HEK293T (cell line): ENCODE results near the gene TCF12.

Source experiments
- CTCF ChIA-PET: fragments of 350-600 bp; formaldehyde crosslinking; extraction: SDS; loops from one replicate; lab custom pipeline; 2021; ENCODE audit warnings: antibody characterized with exemption, inconsistent platforms; lab: Yijun Ruan, JAX
- POLR2A ChIA-PET: fragments of 350-600 bp; formaldehyde crosslinking; extraction: SDS; loops from one replicate; lab custom pipeline; 2020; ENCODE audit warnings: antibody characterized with exemption, inconsistent platforms; lab: Yijun Ruan, JAX
- DNase-seq: peaks from one replicate; pipeline ENCODE4 v3.0.0; 2012; ENCODE audit warnings: mixed read lengths; ENCODE audit errors: extremely low spot score
- ARNT ChIP-seq: fragments of 450-650 bp; IDR thresholded peaks from 2 replicates; pipeline ENCODE4 v1.6.1; 2017; ENCODE audit warnings: mild to moderate bottlenecking
- BHLHE40 ChIP-seq: fragments of 450-650 bp; IDR thresholded peaks from 2 replicates; pipeline ENCODE4 v1.6.1; 2016; ENCODE audit warnings: mild to moderate bottlenecking, moderate library complexity, borderline replicate concordance
- CTBP1 ChIP-seq: fragments of 450-650 bp; IDR thresholded peaks from 2 replicates; pipeline ENCODE4 v1.6.1; 2016; ENCODE audit warnings: borderline replicate concordance
- ELF4 ChIP-seq: fragments of 450-650 bp; IDR thresholded peaks from 2 replicates; pipeline ENCODE4 v1.6.1; 2017; ENCODE audit warnings: antibody characterized with exemption
- FOXA1 ChIP-seq: fragments of 450-650 bp; IDR thresholded peaks from 2 replicates; pipeline ENCODE4 v1.6.1; 2016; ENCODE audit warnings: mild to moderate bottlenecking
- FOXK2 ChIP-seq: fragments of 450-650 bp; IDR thresholded peaks from 2 replicates; pipeline ENCODE4 v1.6.1; 2016; ENCODE audit warnings: mild to moderate bottlenecking
- FOXM1 ChIP-seq: fragments of 450-650 bp; IDR thresholded peaks from 2 replicates; pipeline ENCODE4 v1.6.1; 2017; ENCODE audit warnings: mild to moderate bottlenecking, borderline replicate concordance
- HDGF ChIP-seq: fragments of 450-650 bp; IDR thresholded peaks from 2 replicates; pipeline ENCODE4 v1.6.1; 2017; ENCODE audit warnings: antibody characterized with exemption, borderline replicate concordance
- L3MBTL2 ChIP-seq: fragments of 450-650 bp; conservative IDR thresholded peaks from 2 replicates; pipeline ENCODE4 v1.6.1; 2016; ENCODE audit warnings: mild to moderate bottlenecking
- LEF1 ChIP-seq: fragments of 450-650 bp; IDR thresholded peaks from 2 replicates; pipeline ENCODE4 v1.6.1; 2017; ENCODE audit warnings: mild to moderate bottlenecking, borderline replicate concordance
- NFRKB ChIP-seq: fragments of 450-650 bp; IDR thresholded peaks from 2 replicates; pipeline ENCODE4 v1.6.1; 2016; ENCODE audit warnings: mild to moderate bottlenecking, moderate library complexity
- SP1 ChIP-seq: fragments of 450-650 bp; IDR thresholded peaks from 2 replicates; pipeline ENCODE4 v1.6.1; 2017
- SUZ12 ChIP-seq: fragments of 450-650 bp; IDR thresholded peaks from 2 replicates; pipeline ENCODE4 v1.6.1; 2016; ENCODE audit warnings: mild to moderate bottlenecking
- TARDBP ChIP-seq: fragments of 450-650 bp; IDR thresholded peaks from 2 replicates; pipeline ENCODE4 v1.6.1; 2016
- ZNF384 ChIP-seq: fragments of 450-650 bp; IDR thresholded peaks from 2 replicates; pipeline ENCODE4 v1.6.1; 2016
- TF ChIP-seq, protein P1 (sequence below): fragments of 450-650 bp; IDR thresholded peaks from 2 replicates; pipeline ENCODE4 v1.6.1; 2016

Gene TCF12

GRCh38 chr15:57323806-57324589, 405.6 kb downstream of the TCF12 start:
- peak; percentile 29 for DNase-seq
- no peak for TF ChIP-seq BHLHE40
- TF ChIP-seq ARNT: no peak
- no peak for TF ChIP-seq NFRKB
- TF ChIP-seq FOXA1: no peak
- no peak for TF ChIP-seq HDGF
- TF ChIP-seq FOXM1: no peak
- TF ChIP-seq TARDBP: no peak
- CTCF ChIA-PET: interaction anchor here (0.7 kb wide), 1 partner anchor 407 kb away, joined by 3 read pairs; no protein-coding TSS in a partner anchor
- POLR2A ChIA-PET: no interaction called here

GRCh38 chr15:57324590-57324890, 406.1 kb downstream of the TCF12 start:
- POLR2A ChIA-PET: no interaction called here
- no peak for DNase-seq

GRCh38 chr15:57324944-57325679, 406.7 kb downstream of the TCF12 start:
- CTCF ChIA-PET: no interaction called here
- no peak for DNase-seq
- POLR2A ChIA-PET: no interaction called here
- no peak for TF ChIP-seq CTBP1
- TF ChIP-seq FOXA1: no peak
- no peak for TF ChIP-seq TARDBP
- TF ChIP-seq FOXM1: no peak
- TF ChIP-seq L3MBTL2: no peak
- TF ChIP-seq BHLHE40: no peak
- TF ChIP-seq SUZ12: no peak
- no peak for TF ChIP-seq NFRKB
- no peak for TF ChIP-seq HDGF

More at GRCh38 chr15:57324590-57324890, 406.1 kb downstream of the TCF12 start:
- CTCF ChIA-PET: no interaction called here
- no peak for TF ChIP-seq CTBP1
- no peak for TF ChIP-seq FOXA1
- TF ChIP-seq FOXK2: no peak
- no peak for TF ChIP-seq LEF1
- TF ChIP-seq HDGF: no peak
- no peak for TF ChIP-seq SP1
- no peak for TF ChIP-seq SUZ12

DNA sequence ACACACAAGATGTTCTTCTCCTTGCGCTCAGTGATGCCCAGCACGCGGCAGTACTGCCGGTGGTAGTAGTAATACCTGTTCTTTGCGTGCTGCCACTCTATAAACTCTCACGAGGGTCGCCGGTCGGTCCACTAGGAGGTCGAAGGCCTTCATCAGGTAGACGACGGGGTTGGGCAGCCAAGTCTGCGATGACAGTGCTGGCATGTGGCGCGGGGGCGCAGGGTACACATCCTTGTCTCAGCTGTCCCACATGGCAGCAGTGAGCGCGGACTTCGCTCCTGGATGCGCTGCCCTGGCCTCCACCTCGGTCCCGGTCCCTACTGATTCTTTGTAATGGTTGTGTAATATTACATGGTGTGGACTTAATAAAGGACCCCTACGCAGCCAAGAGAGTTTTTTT, 407.8 kb downstream of the TCF12 start:
- ChIA-PET CTCF (interaction anchor here (0.6 kb wide), 1 partner anchor 43 kb away, joined by 3 read pairs; no protein-coding TSS in a partner anchor), POLR2A (no interaction called here)
- DNase-seq: no peak
- TF ChIP-seq ELF4 (no peak), HDGF (no peak), CTBP1 (no peak), ARNT (no peak), SUZ12 (no peak), TARDBP (no peak), L3MBTL2 (no peak), LEF1 (no peak), NFRKB (no peak), FOXA1 (no peak), SP1 (no peak), BHLHE40 (no peak), FOXK2 (no peak), FOXM1 (no peak), ZNF384 (no peak)
- TF ChIP-seq, protein P1, sequence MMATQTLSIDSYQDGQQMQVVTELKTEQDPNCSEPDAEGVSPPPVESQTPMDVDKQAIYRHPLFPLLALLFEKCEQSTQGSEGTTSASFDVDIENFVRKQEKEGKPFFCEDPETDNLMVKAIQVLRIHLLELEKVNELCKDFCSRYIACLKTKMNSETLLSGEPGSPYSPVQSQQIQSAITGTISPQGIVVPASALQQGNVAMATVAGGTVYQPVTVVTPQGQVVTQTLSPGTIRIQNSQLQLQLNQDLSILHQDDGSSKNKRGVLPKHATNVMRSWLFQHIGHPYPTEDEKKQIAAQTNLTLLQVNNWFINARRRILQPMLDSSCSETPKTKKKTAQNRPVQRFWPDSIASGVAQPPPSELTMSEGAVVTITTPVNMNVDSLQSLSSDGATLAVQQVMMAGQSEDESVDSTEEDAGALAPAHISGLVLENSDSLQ: no peak

DNA sequence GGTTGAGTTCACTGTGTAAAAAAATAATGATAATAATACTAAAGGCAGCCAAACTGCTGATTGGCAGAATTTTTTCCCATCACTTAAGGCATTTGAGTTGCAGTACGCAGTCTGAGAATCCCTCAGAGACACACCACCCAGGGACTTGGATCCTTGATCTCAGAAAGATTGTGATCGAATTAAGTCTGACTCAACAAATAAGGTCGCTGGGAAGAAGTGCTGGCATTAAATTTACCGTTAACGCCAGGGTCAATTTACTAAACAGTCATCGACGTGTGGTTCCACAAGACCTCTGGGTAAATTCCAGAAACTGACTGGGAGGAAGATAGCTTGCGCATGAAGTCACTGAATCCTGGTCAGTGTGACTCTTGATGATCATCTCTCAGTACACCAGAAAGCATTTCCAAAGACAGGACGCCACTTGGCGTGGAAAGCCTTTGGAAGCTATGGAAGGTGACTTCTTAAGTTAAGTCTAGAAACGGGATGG, 409.6 kb downstream of the TCF12 start:
- no peak for DNase-seq
- ChIA-PET POLR2A (no interaction called here), CTCF (interaction anchor here (0.6 to 2.1 kb wide), 3 partner anchors 10 to 199 kb away, joined by 3 to 4 read pairs (median 3); no protein-coding TSS in a partner anchor)
- TF ChIP-seq ZNF384: no peak
- TF ChIP-seq FOXM1: no peak
- TF ChIP-seq TARDBP: no peak
- no peak for TF ChIP-seq HDGF
- no peak for TF ChIP-seq FOXA1
- TF ChIP-seq SP1: no peak
- no peak for TF ChIP-seq FOXK2
- no peak for TF ChIP-seq ELF4

- ChIA-PET POLR2A (no interaction called here), CTCF (interaction anchor here (0.9 to 2.1 kb wide), 2 partner anchors 10 to 199 kb away, joined by 3 to 4 read pairs; no protein-coding TSS in a partner anchor)
- DNase-seq: no peak
- TF ChIP-seq FOXM1: no peak
- TF ChIP-seq HDGF: no peak
- TF ChIP-seq FOXK2: no peak
- TF ChIP-seq SUZ12: no peak
- no peak for TF ChIP-seq CTBP1
- TF ChIP-seq, protein P1: no peak
- no peak for TF ChIP-seq ELF4
- TF ChIP-seq L3MBTL2: no peak
- TF ChIP-seq NFRKB: no peak
- TF ChIP-seq ARNT: no peak
- no peak for TF ChIP-seq LEF1
- TF ChIP-seq BHLHE40: no peak
- no peak for TF ChIP-seq ZNF384
- no peak for TF ChIP-seq TARDBP
- TF ChIP-seq SP1: no peak
- TF ChIP-seq FOXA1: no peak
Measured at GRCh38 chr15:57328479-57328878, 410.0 kb downstream of the TCF12 start.
